GM18511 (cell line): Measurements from ENCODE around the gene SLIRP.
"Not testable (repeated sequence)": the region's sequence is repeated elsewhere in the genome, so short reads cannot be mapped to it uniquely, and the experiment has no call there.

Experiments
- ATAC-seq: cut with Tn5 transposase; IDR thresholded peaks from one replicate; pipeline ENCODE4 v1.9.1; 2021; ENCODE audit warnings: mild to moderate bottlenecking, moderate library complexity; ENCODE audit not compliant: unreplicated experiment

SLIRP gene

DNA sequence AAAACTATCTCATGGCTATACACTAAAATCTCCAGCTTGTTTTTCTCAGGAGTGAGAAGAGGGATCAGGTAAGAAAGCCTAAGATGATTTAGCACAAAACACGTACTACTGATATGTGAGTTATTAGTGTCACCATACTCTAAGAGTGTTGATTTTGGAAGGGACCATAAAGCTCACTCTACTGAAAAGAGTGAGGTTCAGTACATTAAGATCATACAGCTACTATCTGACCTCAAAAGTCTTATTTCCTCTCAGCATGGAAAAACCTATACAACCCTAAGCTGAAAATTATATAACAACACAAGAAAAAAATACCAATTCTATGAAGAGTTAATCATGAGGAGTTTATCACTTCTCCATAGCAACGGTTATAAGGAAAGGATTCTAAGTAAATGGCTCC lies 33.5 kb downstream of the SLIRP start:
- ATAC-seq = no peak

DNA sequence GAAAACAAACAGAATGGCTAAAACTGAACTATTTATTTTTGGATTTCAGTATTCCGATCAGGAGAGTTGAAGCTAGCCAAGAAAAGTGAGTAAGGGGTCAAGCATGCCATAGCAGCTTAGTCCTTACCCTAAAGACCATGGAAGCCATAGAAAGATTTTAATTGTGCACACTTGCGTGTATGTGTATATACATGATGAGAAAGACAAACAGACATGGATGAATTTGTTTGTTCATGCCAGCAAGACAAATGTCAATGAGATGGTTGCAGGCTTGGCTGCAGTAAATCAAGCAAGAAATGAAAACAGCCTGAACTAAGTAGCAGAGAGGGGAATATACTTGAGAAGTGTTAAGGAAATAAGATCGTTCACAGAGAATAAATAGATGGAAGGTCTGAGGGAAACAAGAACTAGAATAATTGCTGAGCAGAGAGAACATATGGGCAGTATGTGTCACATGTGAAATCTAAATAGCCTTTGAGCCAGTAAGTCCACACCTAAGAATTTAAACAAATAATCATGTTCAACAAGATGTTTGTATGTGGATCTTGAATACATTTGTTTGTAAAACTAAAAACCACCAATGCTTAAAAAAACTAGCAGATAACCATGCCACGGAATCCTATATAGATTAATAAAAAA lies 38.3 kb downstream of the SLIRP start:
- ATAC-seq = no peak

- not testable (repeated sequence) for ATAC-seq
Measured at GRCh38 chr14:77747425-77747824, 39.5 kb downstream of the SLIRP start.

DNA sequence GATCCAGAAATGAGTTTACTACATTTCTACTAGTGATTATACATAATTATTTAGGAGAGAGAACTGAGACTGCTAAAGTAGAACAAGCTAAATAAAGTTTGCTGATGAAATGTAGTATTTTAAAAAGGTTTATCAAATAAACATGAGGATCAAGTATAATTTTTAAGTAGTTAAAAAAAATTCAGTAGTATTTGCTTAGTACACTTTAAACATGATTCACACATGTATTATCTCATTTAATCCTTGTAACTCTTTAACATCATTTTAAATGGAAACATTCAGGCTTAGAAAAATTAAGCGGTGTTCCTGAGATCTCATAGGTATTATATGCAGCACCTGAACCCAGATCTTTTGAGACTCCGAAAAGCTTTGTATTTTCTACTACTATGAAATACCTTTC lies 44.4 kb downstream of the SLIRP start:
- no peak for ATAC-seq

- ATAC-seq = no peak
Measured at GRCh38 chr14:77752799-77753516, 45.1 kb downstream of the SLIRP start.

GRCh38 chr14:77760381-77761204 lies 52.7 kb downstream of the SLIRP start, which contains the start of gene SNW1:
TSS of gene SNW1 (minus strand) at chr14:77761156. CDS start at chr14:77761127, 29 bp downstream.
- peak; percentile 93 for ATAC-seq

- ATAC-seq = peak; percentile 27
Measured at GRCh38 chr14:77761205-77761931, 53.5 kb downstream of the SLIRP start.

GRCh38 chr14:77763316-77763715 lies 55.4 kb downstream of the SLIRP start:
- no peak for ATAC-seq

DNA sequence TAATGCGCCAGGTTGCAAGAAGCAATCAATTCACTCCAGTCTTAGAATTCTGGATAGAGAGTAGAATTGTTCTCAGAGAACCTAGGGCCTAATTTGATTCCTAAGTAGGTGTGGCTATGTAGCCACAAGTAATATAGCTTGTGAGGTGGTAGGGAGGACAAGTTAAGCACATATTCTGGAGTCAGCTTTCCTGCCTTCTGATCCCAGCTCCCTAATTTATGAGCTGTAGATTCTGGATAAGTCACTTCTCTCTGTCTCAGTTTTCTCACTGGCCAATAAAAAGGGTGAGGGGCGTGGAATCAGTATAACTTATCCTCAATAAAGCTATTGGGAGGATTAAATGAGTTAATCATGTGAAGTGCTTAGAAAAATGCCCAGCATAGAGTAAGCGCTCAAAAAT lies 56.1 kb downstream of the SLIRP start:
- no peak for ATAC-seq
